Suppressor macrophage treated with lipopolysaccharide for 4 hours (primary cell): ENCODE data around the gene ST3GAL4.

Source experiments
- DNase-seq: peaks from one replicate; pipeline ENCODE4 v3.0.0-alpha.2; 2020

Gene ST3GAL4

DNA sequence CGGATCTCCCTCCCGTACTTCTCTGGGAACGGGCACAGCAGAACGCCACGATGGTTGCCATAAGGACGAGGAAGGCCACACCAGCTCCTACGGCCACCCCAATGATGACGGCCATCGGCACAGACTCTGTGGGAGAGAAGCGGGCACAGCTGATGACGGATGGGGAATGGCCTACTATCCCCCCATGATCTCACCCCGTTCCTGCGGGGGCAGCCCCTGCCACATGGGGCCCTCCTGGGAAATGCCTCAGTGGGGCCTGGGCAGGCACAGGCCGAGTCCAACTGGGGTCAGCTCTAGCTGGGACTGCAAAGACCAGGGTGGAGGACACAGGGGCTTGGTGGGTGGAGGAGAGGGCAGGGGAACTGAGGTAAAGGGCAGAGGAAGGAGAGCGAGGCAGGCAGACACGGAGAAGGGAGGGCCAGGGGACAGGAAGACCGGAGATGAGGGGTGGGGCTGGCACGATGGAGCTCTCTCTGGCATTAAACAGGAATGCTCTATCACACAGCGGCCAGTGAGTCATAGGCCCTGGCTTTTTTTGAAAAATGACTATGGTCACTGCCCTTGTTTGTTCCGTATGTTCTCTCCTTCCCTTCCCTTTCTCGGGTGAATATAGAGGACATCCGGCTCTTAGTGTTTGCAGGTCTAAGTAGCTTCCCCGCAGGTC is 76.0 kb downstream of the ST3GAL4 start:
- no peak for DNase-seq

DNA sequence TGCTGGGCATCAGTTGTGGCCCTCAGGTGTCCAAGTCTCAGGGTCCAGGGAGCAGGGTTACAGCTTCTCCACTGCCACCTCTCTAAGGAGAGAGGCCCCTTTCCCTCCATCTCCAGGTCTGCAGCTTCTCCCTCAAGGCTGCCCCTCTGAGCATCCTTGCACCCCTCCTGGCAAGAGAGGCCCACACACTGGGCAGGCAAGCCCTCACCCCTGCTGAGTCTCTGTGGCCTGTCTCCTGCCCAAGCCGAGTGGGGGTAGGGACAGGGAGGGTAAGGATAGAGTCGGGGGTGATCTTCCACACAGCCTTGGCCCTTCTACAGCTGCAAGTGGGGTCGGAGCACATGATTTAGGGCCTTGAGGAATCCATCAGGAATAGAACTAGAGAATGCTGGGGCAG is 76.6 kb downstream of the ST3GAL4 start:
- no peak for DNase-seq

DNA sequence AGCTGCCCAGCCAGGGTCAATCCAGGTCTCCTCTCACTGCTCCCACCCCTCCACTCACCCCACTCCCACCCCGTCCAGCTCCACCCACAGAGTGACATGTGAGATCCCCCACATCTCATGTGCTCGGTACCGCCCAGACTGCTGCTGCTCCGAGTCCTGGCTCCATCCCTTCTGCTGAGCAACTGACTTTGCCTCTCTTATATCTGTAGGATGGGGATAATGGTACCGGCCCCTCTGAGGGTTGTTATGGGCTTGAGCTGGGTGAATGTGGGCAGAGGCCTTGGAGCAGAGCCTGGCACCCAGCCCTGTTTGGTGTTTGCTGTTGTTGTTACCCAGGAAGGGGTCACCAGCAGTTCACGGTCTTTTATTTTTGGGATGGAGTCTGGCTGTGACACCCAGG is 77.0 kb downstream of the ST3GAL4 start:
- no peak for DNase-seq

DNA sequence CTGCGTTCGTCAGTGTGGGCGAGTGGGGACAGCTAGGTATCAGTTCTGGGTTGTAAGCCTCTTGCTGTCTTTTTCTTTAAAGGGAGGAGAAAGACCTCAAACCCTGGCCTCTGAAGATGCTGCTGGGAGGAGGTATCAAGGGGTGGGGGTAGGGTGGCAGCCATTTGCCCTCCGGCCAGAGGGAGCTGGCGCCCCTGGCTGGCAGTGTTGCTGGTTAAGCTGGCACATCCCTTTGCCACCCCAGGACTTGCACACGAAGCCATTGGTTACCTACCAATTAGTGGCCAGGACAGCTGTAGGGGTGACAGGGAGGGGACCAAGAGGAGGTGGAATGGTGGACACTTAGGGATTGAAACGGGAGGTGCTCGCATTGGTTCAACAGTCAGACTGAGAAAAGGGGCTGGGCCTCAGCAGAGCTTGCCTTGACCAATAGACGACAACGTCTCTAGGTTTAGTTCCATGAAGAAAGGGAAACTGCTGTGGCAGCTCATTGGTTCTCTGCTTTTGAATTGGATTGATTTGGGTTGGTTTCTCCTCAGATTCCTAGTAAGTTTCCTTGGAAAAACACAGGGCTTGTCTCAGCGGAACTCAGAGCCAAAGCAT is 77.9 kb downstream of the ST3GAL4 start:
- DNase-seq = no peak

DNA sequence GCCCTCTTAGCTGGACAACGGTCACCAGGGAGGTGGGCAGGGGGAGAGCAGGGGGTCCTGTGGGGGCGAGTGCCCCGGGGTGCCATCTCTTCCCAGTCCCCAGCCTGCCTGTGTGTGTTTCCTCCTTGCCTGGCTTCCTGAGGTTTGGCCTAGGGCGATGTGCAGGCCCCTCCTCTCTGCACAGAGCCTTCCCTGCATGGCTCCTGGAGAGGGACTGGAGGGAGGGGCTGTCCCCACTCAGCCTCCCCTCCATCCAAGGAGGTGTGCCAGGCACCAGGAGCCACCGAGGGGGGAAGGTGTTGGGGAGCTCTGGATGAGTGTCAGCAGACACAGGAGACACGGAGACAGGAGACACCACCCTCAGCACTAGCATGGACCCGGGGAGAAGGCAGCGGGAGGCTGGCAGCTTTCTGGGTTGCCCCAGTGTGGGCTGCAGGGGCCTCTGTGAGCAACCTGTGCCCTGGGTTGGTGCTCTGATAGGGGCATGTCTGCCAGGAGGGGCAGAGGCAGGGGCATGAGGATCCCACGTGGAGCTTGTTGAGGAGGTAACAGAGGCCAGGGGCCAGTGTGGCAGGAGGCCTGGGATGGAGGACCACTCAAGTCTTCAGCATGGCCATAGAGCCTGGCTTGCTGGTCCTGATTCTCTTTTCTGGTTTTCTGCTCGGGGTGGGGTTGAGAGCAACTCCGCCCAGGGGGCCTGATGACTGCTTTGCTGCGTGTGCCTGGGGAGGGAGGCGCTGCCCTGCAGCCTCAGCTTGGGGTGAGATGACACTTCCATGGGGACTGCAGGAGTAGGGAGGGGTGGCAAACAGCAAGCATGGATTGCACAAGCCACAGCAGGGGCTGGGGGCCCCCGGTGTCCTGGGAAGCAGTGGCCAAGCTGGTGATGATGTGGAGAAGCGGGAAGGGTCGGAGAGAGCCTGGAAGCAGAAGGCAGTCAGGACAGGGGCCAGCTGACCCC is 78.8 kb downstream of the ST3GAL4 start:
- DNase-seq = no peak

DNA sequence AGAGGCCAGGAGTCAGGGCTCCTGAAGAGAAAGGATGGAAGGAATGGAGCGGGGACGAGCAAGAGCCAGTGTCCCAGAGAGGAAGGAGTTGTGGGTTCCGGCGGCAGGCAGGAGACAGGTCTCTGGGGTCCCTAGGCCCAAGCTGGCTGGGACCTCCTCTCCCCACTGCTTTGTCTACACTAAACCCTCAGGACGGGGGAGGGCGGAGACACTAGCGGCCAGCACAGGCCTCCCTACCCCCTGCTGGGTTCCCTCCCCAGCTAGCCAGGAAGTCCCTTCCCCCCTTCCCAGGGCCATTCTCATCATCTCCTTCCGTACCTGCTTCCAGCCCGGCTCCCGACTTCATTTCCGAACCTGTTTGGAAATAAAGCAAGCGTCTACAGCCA is 79.5 kb downstream of the ST3GAL4 start:
- no peak for DNase-seq

DNA sequence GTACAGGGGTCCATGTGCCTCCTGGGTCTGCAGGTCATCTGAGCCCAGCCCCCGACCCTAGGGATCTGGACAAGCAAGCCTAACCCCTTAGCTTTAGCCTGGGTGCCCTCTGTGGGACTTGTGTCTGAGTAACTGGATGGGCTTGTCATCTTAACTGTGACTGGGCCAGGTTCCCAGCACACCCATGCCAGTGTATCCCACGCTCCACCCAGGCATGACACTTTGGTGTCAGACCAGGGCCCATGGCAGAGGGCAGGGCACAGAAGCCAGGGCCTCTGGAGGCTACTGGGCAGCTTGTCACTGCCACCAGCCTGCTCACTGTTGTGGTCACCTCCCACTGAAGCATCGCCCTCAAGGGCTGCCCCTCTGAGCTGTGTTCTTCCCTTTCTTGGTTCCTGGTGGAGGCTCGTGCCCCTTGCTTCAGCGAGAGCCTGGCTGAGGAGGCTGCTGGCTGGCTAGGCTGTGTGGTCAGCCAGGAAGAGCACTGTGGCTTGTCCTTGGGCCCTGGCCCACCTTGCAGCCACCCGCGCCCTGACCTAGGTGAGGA is 80.8 kb downstream of the ST3GAL4 start:
- DNase-seq = no peak

DNA sequence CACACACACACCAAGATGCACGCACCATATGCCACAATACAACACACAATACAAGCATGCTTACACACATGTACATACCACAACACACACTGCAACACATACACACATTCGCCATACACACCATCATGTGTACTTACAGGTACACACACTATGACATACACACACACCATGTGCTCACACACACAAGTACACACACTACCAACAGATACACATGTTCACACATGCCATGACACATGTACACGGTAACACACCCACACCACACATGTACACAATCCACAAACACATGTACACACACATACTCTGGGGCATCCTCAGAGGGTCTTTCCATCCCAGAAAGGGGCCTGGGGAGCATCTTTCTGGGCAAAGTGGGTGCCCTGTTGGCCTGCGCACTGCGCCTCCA is 82.2 kb downstream of the ST3GAL4 start:
- DNase-seq = no peak

DNA sequence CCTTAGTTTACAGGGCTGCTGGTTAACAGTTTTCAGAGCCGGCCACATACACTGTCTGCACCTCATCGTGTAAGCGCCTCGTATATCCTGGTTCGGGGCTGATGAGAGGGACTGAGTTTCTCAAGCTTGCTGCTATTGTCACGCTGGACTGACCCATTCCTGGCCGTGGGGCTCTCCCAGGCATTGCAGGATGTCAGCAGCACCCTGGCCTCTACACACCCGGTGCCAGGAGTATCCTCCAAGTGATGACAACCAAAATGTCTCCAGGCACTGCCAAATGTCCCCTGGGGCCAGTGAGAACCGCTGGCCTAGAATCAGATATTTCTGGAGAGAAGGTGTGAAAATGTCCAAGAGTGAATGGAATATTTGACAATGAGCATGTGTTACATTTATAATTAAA is 82.8 kb downstream of the ST3GAL4 start:
- DNase-seq = no peak

DNA sequence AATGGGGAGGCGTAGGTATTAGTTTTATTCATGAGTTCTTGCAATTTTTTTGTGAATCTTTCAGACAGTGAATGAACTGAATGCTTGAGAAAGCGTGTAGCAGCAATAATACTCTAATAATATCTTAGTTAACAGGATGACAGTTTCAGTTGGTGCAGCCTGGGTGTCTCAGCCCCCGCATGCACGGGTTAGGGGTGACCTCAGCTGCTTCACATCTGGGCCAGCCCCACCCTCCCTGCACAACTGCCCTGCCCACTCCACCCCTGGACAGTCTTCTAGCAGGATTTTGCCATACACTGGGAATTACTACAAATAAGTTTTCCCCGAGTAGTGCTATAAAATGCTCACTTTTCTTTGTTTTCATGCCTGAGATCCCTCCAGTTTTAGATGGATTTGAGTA is 83.2 kb downstream of the ST3GAL4 start:
- peak; percentile 34 for DNase-seq

DNA sequence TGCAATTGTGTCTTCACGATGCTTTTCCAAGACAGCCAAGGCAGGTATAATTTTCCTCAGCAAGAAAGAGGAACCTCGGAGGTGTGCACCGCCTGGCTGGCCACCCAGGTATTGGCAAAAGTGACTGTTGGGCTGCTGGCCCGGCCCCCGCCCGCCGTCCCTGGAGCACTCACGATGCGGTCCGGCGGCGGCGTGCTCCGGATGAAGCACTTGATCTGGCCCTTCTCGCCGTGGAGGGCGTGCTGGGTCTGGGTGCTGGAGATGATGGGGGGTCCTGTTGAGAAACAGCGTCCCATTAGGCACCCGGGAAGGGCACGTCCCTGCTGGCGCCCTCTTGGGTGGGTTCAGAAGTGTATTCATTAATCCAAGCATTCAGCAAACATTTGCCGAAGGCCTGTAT is 84.8 kb downstream of the ST3GAL4 start:
- no peak for DNase-seq

DNA sequence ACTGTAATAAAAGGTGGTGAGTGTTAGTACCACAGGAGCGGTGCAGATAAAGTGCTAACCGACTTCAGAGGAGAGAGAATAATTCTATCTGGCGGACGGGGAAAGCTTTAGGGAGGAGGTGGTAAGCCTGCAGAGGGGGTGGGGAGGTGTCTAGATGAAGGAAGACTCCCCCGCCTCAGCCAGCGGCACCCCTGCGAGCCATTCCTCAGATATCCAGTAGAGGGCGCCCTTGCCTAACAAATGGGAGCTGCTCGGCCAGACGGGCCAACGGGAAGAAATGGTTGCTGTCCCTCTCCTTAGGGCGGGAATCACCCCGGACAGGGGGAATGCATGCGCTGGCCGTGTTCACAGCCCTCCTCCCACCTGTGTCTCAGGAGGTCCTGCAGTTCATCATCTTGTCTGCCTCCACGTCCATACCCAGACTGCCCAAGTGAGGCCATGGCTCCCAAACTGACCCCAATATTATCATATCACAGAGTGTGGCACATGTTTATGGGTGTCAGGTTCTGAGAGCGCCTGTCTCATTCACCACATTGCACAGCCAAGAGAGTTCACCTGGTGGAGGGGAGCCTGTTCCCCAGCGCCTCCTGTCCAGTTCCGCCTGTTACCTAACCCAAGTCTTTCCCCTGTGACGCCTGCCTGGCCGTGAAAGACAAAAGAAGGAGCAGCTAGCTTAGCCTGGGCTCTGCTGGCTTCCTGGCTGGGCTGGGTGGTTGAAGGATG is 85.5 kb downstream of the ST3GAL4 start:
- peak; percentile 78 for DNase-seq

DNA sequence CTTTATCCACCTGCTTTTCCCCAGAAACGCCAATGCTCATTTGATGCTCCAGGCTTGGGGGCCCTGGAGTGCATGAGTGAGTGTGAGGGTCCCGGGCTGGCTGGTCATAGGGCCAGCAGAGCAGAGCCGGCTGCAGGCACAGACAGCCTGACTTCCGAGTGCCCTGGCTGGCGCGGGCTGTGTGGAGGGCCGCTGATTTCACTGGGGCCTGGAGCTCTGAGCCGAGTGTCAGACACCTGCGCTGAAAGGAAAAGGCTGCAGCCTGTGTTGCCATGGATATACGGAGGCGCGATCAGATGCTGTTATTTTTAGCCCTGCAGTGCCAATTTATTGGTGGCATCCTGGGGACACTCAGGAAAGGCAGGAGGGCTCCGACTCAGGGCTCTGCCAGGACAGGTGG is 87.6 kb downstream of the ST3GAL4 start:
- DNase-seq = no peak

DNA sequence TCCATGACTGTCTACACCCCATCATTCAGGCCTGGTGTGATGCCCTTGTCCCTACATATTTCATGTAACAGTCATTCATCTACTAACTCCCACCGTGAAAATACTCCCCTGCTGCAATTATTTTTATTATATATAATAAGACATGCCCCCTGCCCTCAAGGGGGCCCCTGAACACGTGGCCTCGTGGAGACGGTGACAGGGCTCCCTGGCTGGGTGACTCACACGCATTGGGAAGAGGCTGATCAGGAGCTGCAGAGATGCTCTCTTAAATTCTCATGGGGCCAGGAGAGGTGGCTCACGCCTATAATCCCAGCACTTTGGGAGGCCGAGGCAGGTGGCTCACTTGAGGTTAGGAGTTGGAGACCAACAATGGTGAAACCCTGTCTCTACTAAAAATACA is 88.6 kb downstream of the ST3GAL4 start:
- DNase-seq = no peak

DNA sequence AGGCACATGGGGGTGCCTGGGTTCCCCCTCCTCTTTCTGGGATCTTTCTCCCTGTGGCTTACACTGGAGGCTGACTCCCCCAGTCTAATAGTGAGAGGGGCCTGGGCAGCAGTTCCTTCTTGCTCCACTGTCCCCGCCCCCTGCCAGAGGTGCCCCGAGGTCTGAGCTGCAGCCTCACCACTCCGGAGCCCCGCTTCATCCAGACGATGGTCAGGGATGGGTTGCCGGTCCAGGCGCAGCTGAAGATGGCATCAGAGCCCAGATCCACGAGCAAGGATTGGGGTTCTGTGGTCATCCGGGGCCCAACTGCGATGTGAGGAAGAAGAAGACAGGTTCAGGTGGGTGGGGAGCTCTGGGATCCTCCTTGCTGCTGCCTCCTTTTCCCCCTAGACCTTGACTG is 91.1 kb downstream of the ST3GAL4 start:
- DNase-seq = no peak

DNA sequence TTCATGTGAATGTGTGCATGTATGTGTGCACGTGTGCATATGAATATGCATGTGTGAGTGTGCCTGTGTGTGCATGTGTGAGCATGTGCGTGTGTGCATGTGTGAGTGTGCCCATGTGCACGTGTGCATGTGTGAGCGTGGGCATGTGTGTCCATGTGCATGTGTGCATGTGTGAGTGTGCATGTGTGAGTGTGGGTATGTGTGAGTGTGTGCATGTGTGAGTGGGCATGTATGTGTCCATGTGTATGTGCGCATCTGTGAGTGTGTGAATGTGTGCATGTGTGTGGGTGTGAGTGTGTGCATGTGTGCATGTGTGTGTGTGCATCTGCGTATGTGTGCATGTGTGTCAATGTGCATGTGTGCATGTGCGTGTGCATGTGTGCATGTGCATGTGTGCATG is 94.7 kb downstream of the ST3GAL4 start:
- no peak for DNase-seq

DNA sequence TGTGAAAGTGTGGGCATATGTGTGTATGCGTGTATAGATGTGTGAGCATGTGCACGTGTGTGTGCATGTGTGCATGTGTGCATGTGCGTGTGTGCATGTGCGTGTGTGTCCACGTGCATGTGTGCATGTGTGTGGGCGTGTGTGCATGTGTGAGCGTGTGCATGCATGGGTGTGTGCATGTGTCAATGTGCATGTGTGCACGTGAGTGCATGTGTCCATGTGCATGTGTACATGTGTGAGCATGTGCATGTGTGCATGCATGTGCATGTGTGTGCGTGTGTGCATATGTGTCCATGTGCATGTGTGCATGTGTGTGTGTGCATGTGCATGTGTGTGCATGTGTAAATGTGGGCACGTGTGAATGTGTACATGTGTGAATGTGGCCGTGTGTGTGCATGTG is 95.3 kb downstream of the ST3GAL4 start:
- DNase-seq = no peak

DNA sequence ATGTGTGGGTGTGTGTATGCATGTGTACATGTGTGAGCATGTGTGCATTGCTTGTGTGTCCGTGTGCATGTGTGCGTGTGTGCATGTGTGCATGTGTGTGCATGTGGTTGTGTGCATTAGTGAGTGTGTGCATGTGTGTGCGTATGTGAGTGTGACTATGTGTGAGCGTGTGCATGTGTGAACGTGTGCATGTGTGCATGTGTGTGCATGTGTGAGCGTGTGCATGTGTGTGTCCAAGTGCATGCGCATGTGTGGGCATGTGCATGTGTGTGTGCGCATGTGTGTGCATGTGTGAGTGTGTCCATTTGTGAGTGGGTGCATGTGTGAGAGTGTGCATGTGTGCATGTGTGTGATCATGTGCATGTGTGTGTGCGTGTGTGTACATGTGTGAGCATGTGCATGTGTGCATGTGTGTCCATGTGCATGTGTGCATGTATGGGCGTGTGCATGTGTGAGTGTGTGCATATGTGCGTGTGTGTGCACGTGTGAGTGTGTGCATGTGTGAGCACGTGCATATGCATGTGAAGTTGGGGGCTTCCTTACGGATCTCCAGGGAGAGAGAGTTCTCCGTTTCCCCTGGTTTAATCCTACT is 95.8 kb downstream of the ST3GAL4 start:
- no peak for DNase-seq

DNA sequence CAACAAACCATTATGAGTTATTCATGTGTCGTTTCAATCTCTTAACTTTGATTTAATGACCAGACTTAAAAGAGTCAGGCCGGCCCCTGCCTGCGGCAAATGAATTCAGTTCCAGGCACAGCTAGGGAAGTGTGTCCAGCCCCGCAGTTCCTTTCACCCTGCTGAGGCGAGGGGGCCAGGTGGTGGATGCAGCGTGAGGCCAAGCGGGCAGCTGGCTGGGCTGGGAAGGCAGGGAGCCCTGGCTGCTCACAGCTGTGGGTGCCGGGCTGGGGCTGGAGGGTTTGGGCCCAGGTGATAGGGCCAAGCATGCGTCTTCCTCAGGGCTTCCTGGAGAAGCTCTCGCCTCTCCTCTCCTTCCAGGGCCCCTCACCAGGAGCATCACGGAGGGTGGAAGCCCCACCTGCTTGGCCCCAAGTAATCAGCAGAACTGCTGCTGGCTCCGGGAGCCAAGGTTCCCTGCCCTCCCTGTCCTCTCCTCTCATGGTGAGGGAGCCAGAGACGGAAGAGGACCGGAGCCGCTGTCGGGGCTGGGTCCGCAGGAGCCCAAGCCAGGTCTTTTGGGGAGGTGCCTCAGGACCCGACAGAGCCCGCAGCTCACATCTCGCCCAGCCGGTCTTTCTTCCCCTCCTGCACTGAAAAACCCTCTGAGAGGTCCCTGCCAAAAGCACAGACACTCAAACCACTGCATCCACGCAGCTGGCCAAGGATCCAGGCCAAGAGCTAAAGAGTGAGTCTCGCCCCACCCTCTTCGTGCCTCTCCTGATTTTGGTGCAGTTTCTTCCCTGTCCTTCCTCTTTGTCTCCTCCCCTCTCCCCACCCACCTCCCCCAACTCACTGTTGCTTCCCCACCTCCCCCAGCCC is 97.0 kb downstream of the ST3GAL4 start:
- no peak for DNase-seq

DNA sequence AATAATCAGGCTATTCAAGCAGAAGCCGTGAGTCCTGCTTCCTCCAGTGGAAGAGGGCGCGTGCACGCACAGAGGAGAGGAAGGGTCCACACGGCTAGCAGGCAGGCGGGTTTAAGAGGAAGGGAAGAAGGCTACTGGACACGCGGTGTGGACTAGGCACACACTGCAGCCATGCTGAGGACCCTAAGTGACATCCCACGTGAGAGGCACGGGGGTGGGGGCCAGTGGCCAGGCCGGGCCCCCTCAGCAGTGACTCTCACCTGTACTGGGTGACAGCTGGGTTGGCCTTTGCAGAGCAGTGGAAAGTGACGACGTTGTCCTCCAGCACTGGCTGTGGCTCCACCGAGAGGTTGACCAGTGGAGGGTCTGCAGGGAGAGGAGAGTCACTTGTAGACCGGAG is 100.6 kb downstream of the ST3GAL4 start:
- DNase-seq = no peak

DNA sequence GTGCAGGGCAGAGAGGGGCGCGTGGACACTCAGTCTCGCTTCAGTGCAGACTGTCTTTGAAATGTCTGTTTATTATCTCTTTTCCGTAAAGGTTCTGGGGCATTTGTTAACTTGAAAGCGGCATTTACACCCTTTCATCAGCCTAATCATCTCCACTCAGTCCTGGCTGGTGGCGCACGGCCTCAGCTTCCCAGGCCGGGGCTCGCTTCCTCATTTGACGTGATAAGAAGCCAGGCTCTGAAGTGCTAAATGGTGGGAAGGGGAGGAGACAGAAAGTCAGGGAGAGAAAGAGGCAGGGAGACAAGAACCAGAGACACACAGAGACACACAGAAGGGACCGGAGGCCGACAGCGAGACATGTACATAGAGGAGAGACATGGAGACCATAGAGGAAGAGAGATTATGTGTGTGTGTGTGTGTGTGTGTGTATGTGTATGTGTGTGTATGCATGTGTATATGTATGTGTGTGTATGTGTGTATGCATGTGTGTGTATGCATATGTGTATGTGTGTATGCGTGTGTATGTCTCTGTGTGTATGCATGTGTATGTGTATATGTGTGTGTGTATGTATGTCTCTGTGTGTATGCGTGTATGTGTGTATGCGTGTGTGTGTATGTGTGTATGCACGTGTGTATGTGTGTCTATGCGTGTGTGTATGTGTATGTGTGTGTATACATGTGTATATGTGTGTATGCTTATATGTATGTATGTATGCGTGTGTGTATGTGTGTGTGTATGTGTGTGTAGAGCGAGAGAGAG is 101.5 kb downstream of the ST3GAL4 start:
- peak; percentile 23 for DNase-seq
